ENCODE results near the gene RNF144A.

DNA sequence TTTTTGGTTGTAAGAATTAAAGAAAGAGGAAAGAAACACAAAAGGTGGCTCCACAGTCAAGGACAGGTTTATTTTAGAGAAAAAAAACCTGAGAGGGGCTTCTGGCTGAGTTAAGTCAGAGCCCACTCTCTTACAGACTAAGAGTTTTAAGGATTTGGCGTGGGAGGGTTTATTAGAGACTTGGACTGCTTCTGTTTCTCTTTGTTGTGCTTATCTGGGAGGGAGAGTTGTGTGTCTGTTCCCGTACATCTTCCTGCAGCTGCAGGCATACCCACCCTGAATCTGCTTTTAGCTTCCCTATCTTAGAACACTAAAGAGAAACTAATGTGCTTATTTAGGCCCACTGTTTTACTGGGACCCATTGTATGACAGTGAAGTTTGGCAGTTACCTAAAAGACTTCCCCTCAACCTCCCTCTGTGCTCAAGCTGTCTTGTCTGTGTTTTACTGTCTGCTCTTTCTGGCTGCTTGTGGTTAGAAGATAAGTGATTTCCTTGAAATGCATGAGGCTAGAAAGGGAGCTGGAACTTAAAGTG, 36.9 kb upstream of the RNF144A start:
- TF ChIP-seq CTCF (IDR thresholded peaks at IDR 0.05) (no peak), POLR2A (IDR thresholded peaks at IDR 0.05) (no peak)

Measured in right lobe of liver (tissue), 4 donors.